T-cell (primary cell): Measurements from ENCODE around the gene ERN1. TPM values are rescaled to one million over a fixed set of nuclear protein-coding genes. Genes with fewer than 3 reads are reported as not detected.

Experiments used
- ATAC-seq, 4 experiments: fragments of 200-7000 bp in 3 of 4; fragments of 150-1000 bp in 1 of 4; cut with Tn5 transposase; replicated peaks in 1 of 4; 1 replicate in 3 of 4; 2 replicates in 1 of 4; pipeline ENCODE4 v1.10.0; 2021; ENCODE audit warnings: moderate library complexity in 3 of 4, mild to moderate bottlenecking in 2 of 4, moderate number of reproducible peaks in 1 of 4
- CTCF ChIA-PET, 2 donors: fragments of 300-600 bp; sonication (Branson Sonifier 250); formaldehyde crosslinking; loops; one replicate each; lab custom pipeline; 2022; ENCODE audit warnings: antibody characterized with exemption in 2 of 2; lab: Charles Lee
- POLR2A ChIA-PET, 2 donors: fragments of 300-600 bp; sonication (Branson Sonifier 250); formaldehyde crosslinking; loops; one replicate each; lab custom pipeline; 2022; ENCODE audit warnings: antibody characterized with exemption in 2 of 2; lab: Charles Lee
- DNase-seq, 35 experiments: peaks; one replicate each; pipeline versions ENCODE4 v3.0.0 to v3.0.0-alpha.2; 2013 to 2023
- H3K27ac ChIP-seq: one replicate; pipeline ENCODE4 v1.5.1; 2013; ENCODE audit warnings: low read length
- H3K27me3 ChIP-seq, 2 experiments: replicated peaks in 1 of 2; 1 replicate in 1 of 2; 2 replicates in 1 of 2; pipeline versions ENCODE4 v1.6.1 to v1.7.0; 2013; ENCODE audit warnings: low read length in 1 of 2, mixed read lengths in 1 of 2; ENCODE audit not compliant: control insufficient read depth in 2 of 2, insufficient read depth in 2 of 2; ENCODE audit errors: extremely low read depth in 1 of 2
- H3K36me3 ChIP-seq, 2 donors: 1 replicate in 1 of 2; 2 replicates in 1 of 2; pipeline versions ENCODE4 v1.6.1 to v1.7.0; 2013; ENCODE audit warnings: low read length in 1 of 2; ENCODE audit not compliant: control insufficient read depth in 2 of 2, insufficient read depth in 1 of 2; ENCODE audit errors: extremely low read depth in 1 of 2
- H3K4me1 ChIP-seq, 2 experiments: 1 replicate in 1 of 2; 2 replicates in 1 of 2; pipeline versions ENCODE4 v1.6.1 to v1.7.0; 2013; ENCODE audit warnings: low read length in 2 of 2, mixed read lengths in 1 of 2; ENCODE audit not compliant: insufficient read depth in 2 of 2, control insufficient read depth in 1 of 2; ENCODE audit errors: extremely low read depth in 1 of 2
- H3K4me3 ChIP-seq, 2 donors: 1 replicate in 1 of 2; 2 replicates in 1 of 2; pipeline versions ENCODE4 v1.5.1 to v1.7.0; 2013; ENCODE audit warnings: mild to moderate bottlenecking in 2 of 2, low read length in 1 of 2, moderate library complexity in 1 of 2; ENCODE audit not compliant: control insufficient read depth in 1 of 2; ENCODE audit errors: extremely low read depth in 1 of 2
- H3K9me3 ChIP-seq: 2 replicates; pipeline ENCODE4 v1.7.0; 2013
- H3K27ac Mint-ChIP-seq, 2 donors: one replicate each; pipeline ENCODE4 v1.8.0; 2020 to 2021; ENCODE audit warnings: mild to moderate bottlenecking in 2 of 2, mixed read lengths in 2 of 2
- H3K27me3 Mint-ChIP-seq, 2 donors: one replicate each; pipeline ENCODE4 v1.8.0; 2021 to 2022; ENCODE audit warnings: mixed read lengths in 2 of 2
- H3K36me3 Mint-ChIP-seq: one replicate; pipeline ENCODE4 v1.8.0; 2021; ENCODE audit warnings: mixed read lengths
- H3K4me1 Mint-ChIP-seq, 3 donors: one replicate each; pipeline ENCODE4 v1.8.0; 2020 to 2022; ENCODE audit warnings: mixed read lengths in 3 of 3, mild to moderate bottlenecking in 1 of 3
- H3K4me3 Mint-ChIP-seq, 3 donors: one replicate each; pipeline ENCODE4 v1.8.0; 2020 to 2022; ENCODE audit warnings: mild to moderate bottlenecking in 3 of 3, mixed read lengths in 3 of 3, moderate library complexity in 3 of 3
- H3K9me3 Mint-ChIP-seq, 3 donors: one replicate each; pipeline ENCODE4 v1.8.0; 2020 to 2022; ENCODE audit warnings: mixed read lengths in 3 of 3
- WGBS: methylation state at CpG from one replicate; pipeline ENCODE4 v1.1.5; 2013; ENCODE audit warnings: missing lambda C conversion rate; ENCODE audit not compliant: insufficient coverage; 5-methylcytosine and 5-hydroxymethylcytosine counted together
- total RNA-seq, 35 experiments: library from RNA in 6 of 35; stranded (reverse) in 6 of 35; fragments of 120-200 nt in 1 of 35; gene quantifications; one replicate each; pipeline versions ENCODE4 v1.2.1 to v1.2.4 and lab custom pipeline; 2013 to 2026

The ERN1 gene
- total RNA-seq, 5 donors from 2014 or later (not counting 1 experiment from before 2014, with no cell fraction given): 71.2 to 146 (median 112) TPM

DNA sequence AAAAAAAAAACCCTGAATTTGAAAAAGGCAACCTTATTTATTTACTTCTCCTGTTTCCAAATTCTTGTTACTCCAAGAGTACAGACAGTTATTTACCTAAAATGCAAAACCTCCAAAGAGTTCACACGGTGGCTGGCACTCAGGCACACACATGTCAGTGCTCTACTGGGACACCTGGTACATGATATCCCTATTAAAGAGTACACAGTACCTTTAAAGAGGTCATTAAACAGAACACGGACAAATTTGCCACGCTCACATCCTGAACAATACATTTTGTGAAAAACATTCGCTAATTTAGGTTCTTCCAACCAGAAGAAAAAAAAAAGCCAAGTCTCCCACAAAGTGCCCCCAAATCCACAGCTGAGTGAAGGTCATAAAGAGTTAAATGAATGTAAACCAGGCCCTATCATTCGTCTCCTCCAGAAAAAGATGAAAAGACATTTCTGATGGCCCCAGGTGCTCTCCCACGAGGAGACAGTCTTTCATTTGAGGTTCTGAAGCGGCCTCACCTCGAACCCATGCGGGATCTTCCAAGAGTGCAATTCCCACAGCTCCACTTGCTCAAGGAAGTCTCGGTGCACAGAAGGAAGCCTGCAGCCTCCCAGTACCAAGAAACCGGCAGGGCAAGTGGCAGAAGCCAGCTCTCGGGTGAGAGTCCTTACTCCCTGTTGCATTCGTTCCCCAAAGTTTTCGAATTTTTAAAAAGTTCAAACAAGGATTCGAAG is 993 bp downstream of the ERN1 start:
- ATAC-seq: no peak
- peaks cover 17 to 34% of the 10 kb centered on the region in 2 experiments for H3K4me1 ChIP-seq

DNA sequence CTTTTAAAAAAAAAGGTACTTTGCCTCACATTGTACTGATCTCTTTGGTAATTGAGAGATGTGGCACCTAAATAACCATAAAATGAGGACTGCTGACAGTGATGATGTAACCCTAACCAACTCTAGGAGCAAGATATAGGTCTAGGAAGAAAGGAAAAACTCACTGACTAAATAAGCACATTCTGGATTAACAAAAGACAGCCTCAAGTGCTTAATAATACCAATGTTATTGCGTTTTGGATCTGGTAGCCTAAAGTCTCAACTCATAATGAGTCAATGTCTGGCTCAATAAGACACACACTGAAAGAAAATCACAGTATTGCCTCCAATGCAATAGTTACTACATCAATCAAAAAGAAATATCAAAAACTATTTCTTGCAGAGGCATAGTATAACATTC is 3.0 kb downstream of the ERN1 start:
- Histone ChIP-seq H3K4me3 (peak overlapping the region in 1 of 2 donors; percentile 18), H3K9me3 (no peaks in the 10 kb centered on the region), H3K36me3 (no peaks in the 10 kb centered on the region), H3K27ac (no peak overlapping the region), H3K27me3 (no peaks in the 10 kb centered on the region), H3K4me1 (peaks cover 17 to 31% of the 10 kb centered on the region in 2 experiments)
- H3K36me3 Mint-ChIP-seq: peaks cover 23% of the 10 kb centered on the region
- peaks cover 58 to 78% (median 69%) of the 10 kb centered on the region in 3 donors for H3K4me1 Mint-ChIP-seq
- POLR2A ChIA-PET: interaction anchor here in 1 of 2 donors (0.7 kb wide), 1 partner anchor 45 kb away, joined by 3 read pairs; no protein-coding TSS in a partner anchor
- DNase-seq: no peak
- H3K4me3 Mint-ChIP-seq: peak overlapping the region; percentile 62 to 83 (median 70)
- no peak for ATAC-seq
- no peaks in the 10 kb centered on the region for H3K9me3 Mint-ChIP-seq
- H3K27ac Mint-ChIP-seq: peak overlapping the region in 1 of 2 donors; percentile 52
- WGBS: no CpG with 5 or more reads among the region's 1 CpG
- CTCF ChIA-PET: interaction anchor here (0.6 to 1.5 kb wide), 2 partner anchors 63 to 101 kb away, joined by 4 read pairs; no protein-coding TSS in a partner anchor
- H3K27me3 Mint-ChIP-seq: no peaks in the 10 kb centered on the region

More for the DNA sequence above, 993 bp downstream of the ERN1 start:
- Histone ChIP-seq H3K36me3 (no peaks in the 10 kb centered on the region), H3K27me3 (no peaks in the 10 kb centered on the region), H3K27ac (peak overlapping the region; percentile 47), H3K4me3 (peak overlapping the region; percentile 79 to 85), H3K9me3 (no peaks in the 10 kb centered on the region)
- H3K36me3 Mint-ChIP-seq: peaks cover 18% of the 10 kb centered on the region
- ChIA-PET POLR2A (interaction anchor here in 1 of 2 donors (0.6 to 1.2 kb wide), 5 partner anchors 73 to 998 kb away, joined by 3 to 7 read pairs (median 4); no protein-coding TSS in a partner anchor), CTCF (interaction anchor here (1.0 to 1.5 kb wide), 3 partner anchors 66 to 652 kb away, joined by 3 to 4 read pairs (median 3); partner anchors contain the start of gene ACE (in 1 of the 2))
- WGBS: 3% methylated on average over 12 of the region's 15 CpGs
- no peaks in the 10 kb centered on the region for H3K9me3 Mint-ChIP-seq
- peaks cover 52 to 65% (median 55%) of the 10 kb centered on the region in 3 donors for H3K4me1 Mint-ChIP-seq
- H3K27me3 Mint-ChIP-seq: no peaks in the 10 kb centered on the region
- DNase-seq: peak in 2 of 35 experiments; percentile 18 to 35
- H3K4me3 Mint-ChIP-seq: peak overlapping the region; percentile 88 to 94 (median 93)
- H3K27ac Mint-ChIP-seq: peak overlapping the region; percentile 90 to 94

DNA sequence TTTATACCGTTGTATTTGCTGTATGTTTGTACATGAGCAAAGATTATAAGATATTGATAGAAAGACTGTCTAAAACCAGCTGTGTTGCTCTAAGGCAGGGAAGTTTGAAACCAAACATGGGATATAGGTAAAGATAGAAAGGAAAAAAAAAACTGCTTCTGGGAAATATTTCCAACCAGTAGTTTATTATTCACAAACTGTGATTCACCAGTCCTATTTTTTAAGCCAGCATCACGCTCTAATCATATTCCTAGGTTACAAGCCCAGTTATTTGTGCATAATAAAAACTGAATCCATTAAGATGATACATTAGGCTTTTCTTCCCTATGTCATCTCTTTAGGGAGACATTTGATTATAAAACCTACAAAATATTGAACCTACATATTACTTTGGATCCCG is 4.0 kb downstream of the ERN1 start:
- CTCF ChIA-PET: interaction anchor here in 1 of 2 donors (0.6 to 1.3 kb wide), 5 partner anchors 10 to 97 kb away, joined by 3 to 7 read pairs (median 3); no protein-coding TSS in a partner anchor
- no peaks in the 10 kb centered on the region for H3K27me3 Mint-ChIP-seq
- Histone ChIP-seq H3K4me3 (no peak overlapping the region), H3K36me3 (no peaks in the 10 kb centered on the region), H3K4me1 (peaks cover 16 to 33% of the 10 kb centered on the region in 2 experiments), H3K27ac (no peak overlapping the region), H3K9me3 (no peaks in the 10 kb centered on the region), H3K27me3 (no peaks in the 10 kb centered on the region)
- peak overlapping the region in 1 of 2 donors; percentile 78 for H3K27ac Mint-ChIP-seq
- ATAC-seq (no peak), DNase-seq (no peak)
- WGBS: 93% methylated on average over 2 of the region's 3 CpGs
- no peaks in the 10 kb centered on the region for H3K9me3 Mint-ChIP-seq
- peak overlapping the region; percentile 62 to 83 (median 70) for H3K4me3 Mint-ChIP-seq
- H3K4me1 Mint-ChIP-seq: peaks cover 58 to 78% (median 69%) of the 10 kb centered on the region in 3 donors
- POLR2A ChIA-PET: interaction anchor here in 1 of 2 donors (0.8 kb wide), 1 partner anchor 105 kb away, joined by 3 read pairs; no protein-coding TSS in a partner anchor
- H3K36me3 Mint-ChIP-seq: peaks cover 27% of the 10 kb centered on the region

DNA sequence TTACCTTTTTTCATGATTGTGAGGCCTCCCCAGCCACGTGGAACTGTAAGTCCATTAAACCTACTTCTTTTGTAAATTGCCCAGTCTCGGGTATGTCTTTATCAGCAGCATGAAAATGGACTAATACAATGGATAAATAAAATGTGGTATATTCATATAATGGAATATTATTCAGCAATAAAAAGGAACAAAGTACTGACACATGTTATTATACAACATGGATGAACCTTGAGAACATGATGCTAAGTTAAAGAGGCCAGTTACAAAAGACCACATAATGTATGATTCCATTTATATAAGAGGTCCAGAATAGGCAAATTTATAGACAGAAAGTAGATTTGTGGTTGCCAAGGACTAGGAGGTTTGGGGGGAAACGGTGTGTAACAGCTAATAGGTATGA is 5.3 kb downstream of the ERN1 start:
- DNase-seq (no peak), ATAC-seq (no peak)
- no CpG with 5 or more reads among the region's 3 CpGs for WGBS
- H3K4me1 ChIP-seq: peaks cover 17 to 34% of the 10 kb centered on the region in 2 experiments
- no peak overlapping the region for H3K4me3 ChIP-seq
- CTCF ChIA-PET: interaction anchor here in 1 of 2 donors (0.6 to 2.1 kb wide), 3 partner anchors 9 to 61 kb away, joined by 3 to 11 read pairs (median 5); no protein-coding TSS in a partner anchor
- peak overlapping the region in 1 of 2 donors; percentile 47 for H3K27ac Mint-ChIP-seq
- H3K9me3 ChIP-seq: no peaks in the 10 kb centered on the region
- H3K27ac ChIP-seq: peak overlapping the region; percentile 31
- H3K9me3 Mint-ChIP-seq: no peaks in the 10 kb centered on the region
- no peaks in the 10 kb centered on the region for H3K27me3 ChIP-seq
- POLR2A ChIA-PET: interaction anchor here in 1 of 2 donors (0.6 kb wide), 1 partner anchor 16 kb away, joined by 3 read pairs; no protein-coding TSS in a partner anchor
- peaks cover 32% of the 10 kb centered on the region for H3K36me3 Mint-ChIP-seq
- H3K4me3 Mint-ChIP-seq: no peak overlapping the region
- H3K4me1 Mint-ChIP-seq: peaks cover 59 to 82% (median 71%) of the 10 kb centered on the region in 3 donors
- no peaks in the 10 kb centered on the region for H3K27me3 Mint-ChIP-seq
- H3K36me3 ChIP-seq: no peaks in the 10 kb centered on the region

DNA sequence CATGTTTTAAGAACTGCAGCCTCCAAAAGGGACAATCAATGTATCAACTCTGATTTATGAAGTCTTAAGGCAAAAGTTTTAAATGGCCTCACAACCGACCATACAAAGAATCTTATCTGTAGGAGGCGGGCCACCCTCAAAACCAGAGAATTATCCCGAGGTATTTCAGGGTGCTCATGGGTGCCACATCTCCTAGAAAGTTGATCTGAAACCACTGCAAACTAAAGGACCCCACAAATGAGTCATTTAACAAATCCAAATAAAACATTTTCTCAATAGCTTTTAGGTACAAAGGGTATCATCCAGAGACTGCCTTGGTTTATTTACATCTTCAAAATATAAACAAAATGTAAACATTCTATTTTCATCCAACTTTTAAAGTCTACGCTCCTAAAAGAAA is 6.8 kb downstream of the ERN1 start:
- 77% methylated on average over 3 of the region's 4 CpGs for WGBS
- ChIA-PET CTCF (interaction anchor here in 1 of 2 donors (2.1 kb wide), 1 partner anchor 10 kb away, joined by 11 read pairs; no protein-coding TSS in a partner anchor), POLR2A (interaction anchor here in 1 of 2 donors (0.5 to 0.6 kb wide), 2 partner anchors 18 to 220 kb away, joined by 3 read pairs; no protein-coding TSS in a partner anchor)
- Histone ChIP-seq H3K4me3 (no peak overlapping the region), H3K36me3 (no peaks in the 10 kb centered on the region), H3K27me3 (no peaks in the 10 kb centered on the region), H3K27ac (no peak overlapping the region), H3K4me1 (peaks cover 10 to 33% of the 10 kb centered on the region in 2 experiments), H3K9me3 (no peaks in the 10 kb centered on the region)
- H3K4me3 Mint-ChIP-seq: no peak overlapping the region
- peaks cover 28% of the 10 kb centered on the region for H3K36me3 Mint-ChIP-seq
- no peak for ATAC-seq
- H3K9me3 Mint-ChIP-seq: no peaks in the 10 kb centered on the region
- no peaks in the 10 kb centered on the region for H3K27me3 Mint-ChIP-seq
- H3K27ac Mint-ChIP-seq: no peak overlapping the region
- peaks cover 53 to 81% (median 66%) of the 10 kb centered on the region in 3 donors for H3K4me1 Mint-ChIP-seq
- DNase-seq: no peak
